DND-41 (cell line): ENCODE measurements around the gene CIB2.

Experiments
- ATAC-seq: fragments of 200-7000 bp; cut with Tn5 transposase; 3 replicates; pipeline ENCODE4 v1.9.1; 2021; ENCODE audit warnings: low read depth; ENCODE audit not compliant: insufficient read depth
- DNase-seq: peaks from one replicate; pipeline ENCODE4 v3.0.0-alpha.2; 2020
- H2AFZ ChIP-seq: 2 replicates; pipeline ENCODE4 v1.6.0; 2012; ENCODE audit warnings: low read depth, low read length
- H3K27ac ChIP-seq: 2 replicates; pipeline ENCODE4 v1.5.1; 2012; ENCODE audit warnings: low read length, inconsistent platforms
- H3K27me3 ChIP-seq: fragments of 200-600 bp; sonication (generic); 2 replicates; pipeline ENCODE4 v1.6.0; 2012; ENCODE audit warnings: low read length, mild to moderate bottlenecking, inconsistent platforms; ENCODE audit not compliant: insufficient read depth, poor library complexity
- H3K36me3 ChIP-seq: 2 replicates; pipeline ENCODE4 v1.5.1; 2012; ENCODE audit warnings: low read length, inconsistent platforms; ENCODE audit not compliant: insufficient read depth
- H3K4me1 ChIP-seq: 2 replicates; pipeline ENCODE4 v1.5.1; 2012; ENCODE audit warnings: mild to moderate bottlenecking, low read length; ENCODE audit not compliant: insufficient read depth
- H3K4me2 ChIP-seq: 2 replicates; pipeline ENCODE4 v1.6.0; 2012; ENCODE audit warnings: mild to moderate bottlenecking, moderate library complexity, low read length, inconsistent platforms; ENCODE audit not compliant: insufficient read depth
- H3K4me3 ChIP-seq, 2 experiments: fragments of 200-600 bp in 1 of 2; shearing (Covaris generic) in 1 of 2; 2 replicates each; pipeline ENCODE4 v1.5.1; 2012 to 2016; ENCODE audit warnings: inconsistent platforms in 2 of 2, low read length in 2 of 2, mild to moderate bottlenecking in 2 of 2, low read depth in 1 of 2, moderate library complexity in 1 of 2
- H3K79me2 ChIP-seq: 2 replicates; pipeline ENCODE4 v1.6.0; 2012; ENCODE audit warnings: low read length, inconsistent platforms; ENCODE audit not compliant: insufficient read depth
- H3K9ac ChIP-seq: 2 replicates; pipeline ENCODE4 v1.6.0; 2012; ENCODE audit warnings: low read depth, mild to moderate bottlenecking, inconsistent platforms, low read length, moderate library complexity
- H3K9me3 ChIP-seq: 2 replicates; pipeline ENCODE4 v1.5.1; 2012; ENCODE audit warnings: low read length, moderate library complexity, mild to moderate bottlenecking, inconsistent platforms; ENCODE audit not compliant: insufficient read depth, severe bottlenecking
- H4K20me1 ChIP-seq: 2 replicates; pipeline ENCODE4 v1.6.0; 2012; ENCODE audit warnings: low read length; ENCODE audit not compliant: insufficient read depth
- CTCF ChIP-seq: IDR thresholded peaks from 2 replicates; pipeline ENCODE4 v1.5.1; 2012; ENCODE audit warnings: borderline replicate concordance, low read length, moderate library complexity, mild to moderate bottlenecking; ENCODE audit not compliant: poor library complexity, severe bottlenecking; ENCODE audit errors: extremely low read depth
- EZH2 ChIP-seq: IDR thresholded peaks from 3 replicates; pipeline ENCODE4 v1.6.1; 2012; ENCODE audit warnings: borderline replicate concordance, low read depth, mild to moderate bottlenecking, moderate library complexity, low read length, inconsistent platforms; ENCODE audit not compliant: severe bottlenecking

The CIB2 gene

DNA sequence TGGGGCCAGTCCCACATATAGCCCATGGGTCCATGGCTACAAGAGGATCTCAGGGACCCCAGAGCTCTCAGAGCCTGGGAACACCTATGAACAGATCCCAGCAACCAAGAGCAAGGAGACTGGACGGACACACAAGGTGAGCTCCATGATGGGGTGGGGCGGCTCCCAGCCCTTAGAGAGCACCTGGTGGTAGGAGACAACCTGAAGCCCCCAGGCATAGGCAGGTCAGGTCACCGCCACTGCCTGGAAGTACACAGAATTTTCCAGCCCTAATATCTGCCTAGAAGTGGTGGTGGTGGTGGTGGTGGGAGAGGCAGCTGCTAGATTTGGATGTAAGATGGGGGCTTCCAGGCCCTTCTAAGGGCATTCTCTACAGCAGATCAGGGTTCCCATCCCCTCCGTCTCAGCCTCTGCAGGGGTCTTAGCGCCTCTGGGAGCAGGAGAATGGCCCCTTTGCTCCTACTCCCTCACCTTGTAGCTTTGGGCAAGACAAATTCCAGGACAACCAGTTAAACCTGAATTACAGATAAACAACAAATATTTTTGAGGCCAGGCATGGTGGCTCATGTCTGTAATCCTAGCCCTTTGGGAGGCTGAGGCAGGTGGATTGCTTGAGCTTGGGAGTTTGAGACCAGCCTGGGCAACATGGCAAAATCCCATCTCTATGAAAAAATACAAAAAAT is 29.7 kb downstream of the CIB2 start:
- DNase-seq (no peak), ATAC-seq (no peak)
- Histone ChIP-seq H3K36me3 (no peaks in the 10 kb centered on the region), H2AFZ (no peak overlapping the region), H3K27me3 (no peaks in the 10 kb centered on the region), H3K79me2 (no peaks in the 10 kb centered on the region), H4K20me1 (no peaks in the 10 kb centered on the region), H3K4me3 (no peak overlapping the region), H3K4me2 (no peak overlapping the region), H3K9ac (no peak overlapping the region), H3K9me3 (no peaks in the 10 kb centered on the region), H3K4me1 (peaks cover 19% of the 10 kb centered on the region), H3K27ac (no peak overlapping the region)
- TF ChIP-seq CTCF (no peak), EZH2 (no peak)

DNA sequence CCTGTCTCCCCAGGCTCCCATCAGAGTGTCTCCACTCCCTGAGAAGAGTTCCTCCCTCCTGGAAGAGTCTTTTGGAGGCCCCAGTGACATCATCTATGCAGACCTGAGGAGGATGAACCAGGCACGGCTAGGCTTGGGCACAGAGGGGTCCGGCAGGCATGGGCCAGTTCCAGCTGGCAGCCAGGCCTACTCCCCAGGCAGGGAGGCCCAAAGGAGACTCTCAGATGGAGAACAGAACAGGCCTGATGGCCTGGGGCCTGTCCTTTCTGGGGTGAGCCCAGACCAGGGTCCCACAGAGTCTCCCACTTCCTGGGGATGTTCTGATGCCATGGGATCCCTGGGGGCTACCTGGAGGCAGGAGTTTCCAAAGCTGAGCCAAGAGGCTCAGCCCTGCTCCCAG is 30.4 kb downstream of the CIB2 start:
- Histone ChIP-seq H4K20me1 (no peaks in the 10 kb centered on the region), H3K36me3 (no peaks in the 10 kb centered on the region), H3K27me3 (no peaks in the 10 kb centered on the region), H3K4me3 (no peak overlapping the region), H3K4me2 (no peak overlapping the region), H3K4me1 (peaks cover 19% of the 10 kb centered on the region), H2AFZ (no peak overlapping the region), H3K27ac (no peak overlapping the region), H3K9ac (no peak overlapping the region), H3K79me2 (no peaks in the 10 kb centered on the region), H3K9me3 (no peaks in the 10 kb centered on the region)
- TF ChIP-seq CTCF (no peak), EZH2 (no peak)
- ATAC-seq (no peak), DNase-seq (no peak)

DNA sequence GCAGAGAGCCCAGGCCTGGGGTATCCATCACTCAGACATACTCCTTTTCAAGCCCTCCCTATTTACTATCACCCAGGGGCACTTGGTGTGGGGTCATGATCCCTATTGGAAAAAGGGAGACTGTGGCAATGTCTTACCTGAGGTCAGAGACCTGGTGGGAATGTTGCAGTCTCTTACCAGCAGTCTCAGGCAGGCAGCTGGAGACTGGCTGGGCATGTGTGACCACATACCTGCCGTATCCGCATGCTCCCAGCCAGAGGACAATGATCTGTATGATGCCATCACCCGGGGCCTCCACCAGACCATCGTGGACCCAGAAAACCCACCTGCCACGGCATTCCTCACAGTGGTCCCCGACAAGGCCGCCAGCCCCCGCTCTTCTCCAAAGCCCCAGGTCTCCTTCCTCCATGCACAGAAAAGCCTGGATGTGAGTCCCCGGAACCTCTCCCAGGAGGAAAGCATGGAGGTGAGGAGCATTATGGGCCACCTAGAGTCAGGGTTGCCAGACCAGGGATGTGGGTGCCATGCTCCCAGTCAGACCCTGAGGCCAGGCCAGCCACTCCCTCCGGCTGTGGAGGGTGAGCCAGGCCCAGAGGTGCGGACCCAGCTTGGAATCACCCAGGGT is 33.0 kb downstream of the CIB2 start:
- no peak overlapping the region for H3K27ac ChIP-seq
- no peaks in the 10 kb centered on the region for H3K27me3 ChIP-seq
- H4K20me1 ChIP-seq = no peaks in the 10 kb centered on the region
- TF ChIP-seq CTCF (no peak), EZH2 (no peak)
- H3K9ac ChIP-seq = no peak overlapping the region
- H3K4me1 ChIP-seq = peaks cover 8% of the 10 kb centered on the region
- H3K36me3 ChIP-seq = no peaks in the 10 kb centered on the region
- H3K79me2 ChIP-seq = no peaks in the 10 kb centered on the region
- no peak overlapping the region for H3K4me3 ChIP-seq
- ATAC-seq = no peak
- H2AFZ ChIP-seq = no peak overlapping the region
- DNase-seq = no peak
- no peak overlapping the region for H3K4me2 ChIP-seq
- no peaks in the 10 kb centered on the region for H3K9me3 ChIP-seq
